HCT116 (cell line): ENCODE results near the gene CCL7. TPM values are rescaled to one million over a fixed set of nuclear protein-coding genes. Genes with fewer than 3 reads are reported as not detected.

Experiments used
- ATAC-seq: fragments of 200-7000 bp; cut with Tn5 transposase; 2 replicates; pipeline ENCODE4 v1.9.1; 2020; ENCODE audit warnings: mild to moderate bottlenecking, moderate library complexity
- BruUV-seq: library from RNA; stranded (reverse); fragments of 400-500 nt; replicated peaks from 2 replicates; lab custom pipeline; 2021; lab: Mats Ljungman, UMichigan
- CTCF ChIA-PET: fragments of 300-600 bp; sonication (Branson Sonifier 250); formaldehyde crosslinking; loops from one replicate; lab custom pipeline; 2021; ENCODE audit warnings: antibody characterized with exemption; lab: Charles Lee
- POLR2A ChIA-PET: fragments of 300-600, 350-600 bp; sonication (Branson Sonifier 250); formaldehyde crosslinking; loops from one replicate; lab custom pipeline; 2021; ENCODE audit warnings: antibody characterized with exemption; lab: Charles Lee
- RAD21 ChIA-PET, 2 experiments: fragments of 300-600 bp; sonication (Branson Sonifier 250); formaldehyde crosslinking; loops; one replicate each; lab custom pipeline; 2023; ENCODE audit warnings: low total read pairs in 2 of 2; ENCODE audit not compliant: uncharacterized antibody in 2 of 2, unreplicated experiment in 2 of 2, low non-redundant PET in 1 of 2; lab: Charles Lee
- DNase-seq: peaks from one replicate; pipeline ENCODE4 v3.0.0-alpha.2; 2010; ENCODE audit warnings: low read depth, low spot score
- H2AFZ ChIP-seq: fragments of 200-600 bp; shearing (Covaris generic), sonication (generic); 2 replicates; pipeline ENCODE4 v1.6.1; 2017; ENCODE audit warnings: low read depth, mixed run types, mixed read lengths, antibody characterized with exemption, low read length; ENCODE audit not compliant: poor library complexity, severe bottlenecking
- H3K27ac ChIP-seq: 2 replicates; pipeline ENCODE4 v1.5.1; 2012; ENCODE audit warnings: low read depth, low read length
- H3K27me3 ChIP-seq: fragments of 200-600 bp; sonication (generic); 2 replicates; pipeline ENCODE4 v1.6.1; 2016; ENCODE audit warnings: mixed run types, low read length, mixed read lengths; ENCODE audit not compliant: insufficient read depth
- H3K36me3 ChIP-seq, 2 experiments: fragments of 200-500 bp in 1 of 2; fragments of 200-600 bp in 1 of 2; sonication (Bioruptor generic) in 1 of 2; sonication (generic) in 1 of 2; 2 replicates each; pipeline versions ENCODE4 v1.5.1 to v1.6.1; 2014 to 2016; ENCODE audit warnings: low read length in 2 of 2, inconsistent platforms in 1 of 2, mixed read lengths in 1 of 2, mixed run types in 1 of 2; ENCODE audit not compliant: insufficient read depth in 2 of 2, control insufficient read depth in 1 of 2
- H3K4me1 ChIP-seq, 2 experiments: fragments of 200-600 bp in 1 of 2; sonication (generic) in 1 of 2; 2 replicates each; pipeline versions ENCODE4 v1.5.1 to v1.6.1; 2012 to 2017; ENCODE audit warnings: low read length in 2 of 2, inconsistent platforms in 1 of 2, mild to moderate bottlenecking in 1 of 2, mixed read lengths in 1 of 2, mixed run types in 1 of 2, moderate library complexity in 1 of 2; ENCODE audit not compliant: insufficient read depth in 2 of 2, control insufficient read depth in 1 of 2
- H3K4me2 ChIP-seq: fragments of 200-600 bp; sonication (generic); 2 replicates; pipeline ENCODE4 v1.6.1; 2017; ENCODE audit warnings: mixed run types, low read length, mixed read lengths
- H3K4me3 ChIP-seq, 2 experiments: fragments of 200-600 bp in 1 of 2; sonication (generic) in 1 of 2; replicated peaks in 1 of 2; 2 replicates each; pipeline ENCODE4 v1.5.1; 2011 to 2016; ENCODE audit warnings: low read length in 2 of 2, control low read depth in 1 of 2, low read depth in 1 of 2, mild to moderate bottlenecking in 1 of 2, mixed read lengths in 1 of 2, mixed run types in 1 of 2
- H3K79me2 ChIP-seq: fragments of 200-600 bp; sonication (generic); 2 replicates; pipeline ENCODE4 v1.6.1; 2017; ENCODE audit warnings: mild to moderate bottlenecking, mixed run types, low read length, moderate library complexity, mixed read lengths; ENCODE audit not compliant: insufficient read depth
- H3K9ac ChIP-seq: fragments of 200-600 bp; sonication (generic); 2 replicates; pipeline ENCODE4 v1.6.1; 2016; ENCODE audit warnings: low read length, mixed read lengths
- H3K9me2 ChIP-seq: fragments of 200-600 bp; sonication (generic), shearing (Covaris generic); 2 replicates; pipeline ENCODE4 v1.6.1; 2017; ENCODE audit warnings: mixed run types, mild to moderate bottlenecking, moderate library complexity; ENCODE audit not compliant: insufficient read depth
- H3K9me3 ChIP-seq, 2 experiments: fragments of 200-500 bp in 1 of 2; fragments of 200-600 bp in 1 of 2; sonication (Bioruptor generic) in 1 of 2; sonication (generic) in 1 of 2; 2 replicates each; pipeline ENCODE4 v1.6.1; 2014 to 2017; ENCODE audit warnings: low read length in 2 of 2, mixed read lengths in 2 of 2, inconsistent platforms in 1 of 2, low read depth in 1 of 2, mild to moderate bottlenecking in 1 of 2, mixed run types in 1 of 2, moderate library complexity in 1 of 2; ENCODE audit not compliant: control insufficient read depth in 1 of 2, insufficient read depth in 1 of 2
- H4K20me1 ChIP-seq: fragments of 200-600 bp; sonication (generic), shearing (Covaris generic); 2 replicates; pipeline ENCODE4 v1.6.1; 2017; ENCODE audit warnings: mixed run types, mild to moderate bottlenecking, moderate library complexity; ENCODE audit not compliant: insufficient read depth
- ATF3 ChIP-seq: IDR thresholded peaks from 2 replicates; pipeline ENCODE4 v1.6.1; 2012
- CBX3 ChIP-seq: IDR thresholded peaks from 2 replicates; pipeline ENCODE4 v1.6.1; 2012; ENCODE audit warnings: low read depth
- ELF1 ChIP-seq: IDR thresholded peaks from 2 replicates; pipeline ENCODE4 v1.6.1; 2012; ENCODE audit warnings: low read depth, borderline replicate concordance
- EZH2 ChIP-seq: fragments of 200-600 bp; sonication (generic); IDR thresholded peaks from 2 replicates; pipeline ENCODE4 v1.6.1; 2017; ENCODE audit warnings: antibody characterized with exemption, mixed run types
- FOSL1 ChIP-seq: IDR thresholded peaks from 2 replicates; pipeline ENCODE4 v1.6.1; 2012; ENCODE audit warnings: low read depth
- MAX ChIP-seq: IDR thresholded peaks from 2 replicates; pipeline ENCODE4 v1.6.1; 2012
- POLR2AphosphoS5 ChIP-seq: IDR thresholded peaks from 2 replicates; pipeline ENCODE4 v1.6.1; 2011; ENCODE audit warnings: mild to moderate bottlenecking, low read depth, low read length, moderate library complexity
- REST ChIP-seq: IDR thresholded peaks from 2 replicates; pipeline ENCODE4 v1.6.1; 2012; ENCODE audit warnings: low read depth
- SP1 ChIP-seq: IDR thresholded peaks from 2 replicates; pipeline ENCODE4 v1.6.1; 2012; ENCODE audit warnings: low read depth
- SRF ChIP-seq: IDR thresholded peaks from 2 replicates; pipeline ENCODE4 v1.6.1; 2012; ENCODE audit warnings: low read depth
- TCF7L2 ChIP-seq: IDR thresholded peaks from 2 replicates; pipeline ENCODE4 v1.7.0; 2011; ENCODE audit warnings: borderline replicate concordance, inconsistent platforms; ENCODE audit not compliant: insufficient read depth, insufficient read length; ENCODE audit errors: extremely low read depth
- YY1 ChIP-seq: IDR thresholded peaks from 2 replicates; pipeline ENCODE4 v1.6.1; 2011; ENCODE audit warnings: low read length, low read depth, moderate library complexity, mild to moderate bottlenecking; ENCODE audit not compliant: insufficient replicate concordance; ENCODE audit errors: extremely low read depth
- ZBTB33 ChIP-seq: IDR thresholded peaks from 2 replicates; pipeline ENCODE4 v1.6.1; 2011; ENCODE audit warnings: mild to moderate bottlenecking, low read length, moderate library complexity; ENCODE audit not compliant: insufficient replicate concordance; ENCODE audit errors: extremely low read depth
- ZFX ChIP-seq: fragments of 450-650 bp; IDR thresholded peaks from 2 replicates; pipeline ENCODE4 v1.6.1; 2017
- ZNF274 ChIP-seq: fragments of 200-500 bp; sonication (Bioruptor generic); IDR thresholded peaks from 2 replicates; pipeline ENCODE4 v1.6.1; 2014; ENCODE audit warnings: mild to moderate bottlenecking, low read depth, low read length, inconsistent platforms
- intact Hi-C: fragments of 100-400 bp; cut with micrococcal nuclease; formaldehyde crosslinking; loops from 2 replicates; pipeline ENCODE4 v1.10.0; 2022
- total RNA-seq: library from RNA; stranded (reverse); gene quantifications from one replicate; pipeline ENCODE4 v1.2.1, GENCODE V29; 2021; ENCODE audit not compliant: unreplicated experiment

CCL7 gene
- total RNA-seq, 1 experiment from 2014 or later: not detected

- TF ChIP-seq EZH2 (no peak), YY1 (no peak), MAX (no peak), POLR2AphosphoS5 (no peak), ATF3 (no peak), ZNF274 (no peak)
These were observed 16.9 kb upstream of the CCL7 start (continued) for GRCh38 chr17:34253139-34253525.

GRCh38 chr17:34254146-34254545, 15.9 kb upstream of the CCL7 start:
- H3K9me2 ChIP-seq: no peaks in the 10 kb centered on the region
- H3K4me3 ChIP-seq: no peak overlapping the region
- ChIA-PET CTCF (no interaction called here), RAD21 (no interaction called here), POLR2A (no interaction called here)
- ATAC-seq: no peak
- no peaks in the 10 kb centered on the region for H4K20me1 ChIP-seq
- no peaks in the 10 kb centered on the region for H3K79me2 ChIP-seq
- no peak overlapping the region for H3K9ac ChIP-seq
- H3K4me2 ChIP-seq: no peak overlapping the region
- BruUV-seq: no TSS peak
- H3K9me3 ChIP-seq: no peaks in the 10 kb centered on the region
- no peaks in the 10 kb centered on the region; the same call in 1 of the 2 replicates for H3K27me3 ChIP-seq
- H3K4me1 ChIP-seq: no peaks in the 10 kb centered on the region
- DNase-seq: no peak
- TF ChIP-seq ZBTB33 (no peak), ATF3 (no peak), FOSL1 (no peak), EZH2 (no peak), POLR2AphosphoS5 (no peak), SP1 (no peak), YY1 (no peak), MAX (no peak), ZFX (no peak), CBX3 (no peak), SRF (no peak), ZNF274 (no peak), TCF7L2 (no peak), ELF1 (no peak), REST (no peak)
- no peak overlapping the region for H3K27ac ChIP-seq
- intact Hi-C loops: no loop called here
- H2AFZ ChIP-seq: no peak overlapping the region
- no peaks in the 10 kb centered on the region for H3K36me3 ChIP-seq
